ENCODE measurements around the gene MLPH.
A peak's percentile ranks its signal among the peaks of the same experiment; 100 is the strongest.
"Not testable (repeated sequence)": the region's sequence is repeated elsewhere in the genome, so short reads cannot be mapped to it uniquely, and the experiment has no call there.

The MLPH gene

DNA sequence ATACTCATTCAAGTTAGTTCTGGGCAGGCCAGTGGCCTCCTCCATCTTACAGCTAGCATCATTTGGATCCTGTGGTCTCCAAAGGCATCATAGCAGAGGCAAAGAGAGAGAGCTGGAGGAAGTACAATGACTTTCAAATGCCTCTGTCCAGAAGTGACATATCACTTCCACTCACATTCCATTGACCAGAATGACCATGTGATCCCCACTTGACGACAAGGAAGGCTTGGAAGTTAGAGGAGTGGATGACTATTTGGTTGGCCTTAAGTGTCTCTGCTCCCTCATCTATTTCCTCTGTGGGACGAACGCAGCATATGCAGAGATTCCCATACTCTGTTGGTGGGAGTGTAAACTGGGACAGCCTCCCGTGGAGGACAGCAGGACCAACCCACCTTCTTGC lies 27.8 kb upstream of the MLPH start:
- no peak for DNase-seq

DNA sequence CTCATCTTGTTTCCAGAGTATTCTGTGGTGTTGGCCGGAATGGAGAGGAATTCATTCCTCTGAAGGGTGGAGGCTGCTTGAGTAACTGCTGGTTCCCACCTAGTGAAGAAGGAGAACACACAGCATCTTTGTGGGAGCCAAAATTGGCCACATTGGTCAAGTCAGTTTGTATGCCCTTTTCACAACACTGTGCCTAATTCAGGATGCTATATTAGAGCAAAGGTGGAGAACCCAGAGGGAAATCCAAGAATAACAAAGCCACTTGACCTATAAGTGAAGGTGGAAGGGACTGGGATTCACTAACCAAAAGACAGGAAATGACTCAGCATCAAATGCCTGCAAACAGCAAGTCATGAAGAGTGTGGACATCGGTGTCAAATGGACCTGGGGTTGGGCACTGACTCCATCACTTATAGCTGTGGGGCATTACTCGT lies 27.3 kb upstream of the MLPH start:
- no peak for DNase-seq

DNA sequence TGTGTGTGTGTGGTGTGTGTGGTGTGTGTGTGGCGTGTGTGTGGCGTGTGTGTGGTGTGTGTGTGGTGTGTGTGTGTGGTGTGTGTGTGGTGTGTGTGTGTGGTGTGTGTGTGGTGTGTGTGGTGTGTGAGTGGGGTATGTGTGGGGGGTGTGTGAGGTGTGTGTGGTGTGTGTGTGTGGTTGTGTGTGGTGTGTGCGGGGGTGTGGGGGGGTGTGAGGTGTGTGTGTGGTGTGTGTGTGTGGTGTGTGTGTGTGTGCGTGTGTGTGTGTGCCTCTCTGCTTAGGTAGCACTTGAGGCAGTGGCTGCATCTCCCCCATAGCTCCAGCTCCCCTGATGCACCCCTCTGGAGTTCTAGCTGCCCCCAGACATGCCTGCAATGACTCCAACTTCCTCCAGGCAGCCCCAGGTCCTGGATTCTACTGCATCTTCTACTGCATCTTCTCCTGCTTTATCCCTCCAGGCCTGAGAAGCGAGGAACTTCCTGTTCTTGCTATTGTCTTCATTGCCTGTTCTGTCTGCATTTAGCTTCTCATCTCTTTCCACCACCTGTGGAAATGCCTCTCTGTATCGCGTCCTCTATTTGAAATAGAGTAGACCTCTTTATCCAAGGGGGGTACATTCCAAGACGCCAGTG lies 22.2 kb upstream of the MLPH start:
- DNase-seq = no peak

DNA sequence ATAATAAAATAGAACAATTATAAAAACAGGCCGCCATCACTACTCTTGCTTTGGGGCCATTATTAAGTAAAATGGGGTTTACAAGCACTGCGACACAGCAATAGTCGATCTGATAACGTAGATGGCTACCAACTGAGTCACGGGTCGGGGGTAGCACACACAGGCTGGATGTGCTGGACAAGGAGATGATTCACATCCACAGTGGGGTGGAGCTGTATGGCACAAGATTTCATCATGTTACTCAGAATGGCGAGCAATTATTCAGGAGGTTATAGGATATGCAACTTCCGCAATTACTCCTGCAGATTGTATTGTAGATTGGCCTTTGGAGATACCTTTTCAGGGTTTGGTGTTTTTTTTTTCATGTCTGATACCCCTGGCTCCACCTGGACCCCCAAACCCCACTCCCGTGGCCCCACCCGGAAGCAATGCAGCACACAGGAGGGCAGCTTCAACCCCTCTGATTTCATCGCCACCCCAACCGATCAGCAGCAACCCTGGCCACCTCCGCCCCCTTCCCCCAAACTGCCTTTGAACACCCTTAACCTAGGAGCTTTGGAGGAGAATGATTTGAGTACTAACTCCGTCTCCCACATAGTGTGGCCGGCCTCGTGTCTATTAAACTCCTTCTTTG lies 21.4 kb upstream of the MLPH start:
- DNase-seq = peak; percentile 45

DNA sequence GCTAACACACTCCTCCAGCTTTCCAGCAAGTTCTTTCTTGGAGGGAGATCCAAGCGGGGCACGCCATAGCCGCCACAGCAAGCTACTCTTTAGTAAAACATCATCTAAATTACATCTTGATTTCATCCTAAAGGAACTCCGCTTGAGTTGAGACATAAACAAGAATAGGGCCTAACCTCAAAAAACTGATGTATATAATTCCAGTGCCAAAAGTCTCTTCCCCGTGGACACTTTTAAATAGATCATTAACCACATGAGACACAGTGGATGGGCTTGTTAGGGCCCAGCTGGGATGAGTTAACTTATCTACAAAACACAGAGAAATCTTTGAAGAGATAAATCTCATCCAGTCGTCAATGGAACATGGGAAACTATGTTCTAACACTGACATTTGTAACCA lies 20.8 kb upstream of the MLPH start:
- DNase-seq = no peak

DNA sequence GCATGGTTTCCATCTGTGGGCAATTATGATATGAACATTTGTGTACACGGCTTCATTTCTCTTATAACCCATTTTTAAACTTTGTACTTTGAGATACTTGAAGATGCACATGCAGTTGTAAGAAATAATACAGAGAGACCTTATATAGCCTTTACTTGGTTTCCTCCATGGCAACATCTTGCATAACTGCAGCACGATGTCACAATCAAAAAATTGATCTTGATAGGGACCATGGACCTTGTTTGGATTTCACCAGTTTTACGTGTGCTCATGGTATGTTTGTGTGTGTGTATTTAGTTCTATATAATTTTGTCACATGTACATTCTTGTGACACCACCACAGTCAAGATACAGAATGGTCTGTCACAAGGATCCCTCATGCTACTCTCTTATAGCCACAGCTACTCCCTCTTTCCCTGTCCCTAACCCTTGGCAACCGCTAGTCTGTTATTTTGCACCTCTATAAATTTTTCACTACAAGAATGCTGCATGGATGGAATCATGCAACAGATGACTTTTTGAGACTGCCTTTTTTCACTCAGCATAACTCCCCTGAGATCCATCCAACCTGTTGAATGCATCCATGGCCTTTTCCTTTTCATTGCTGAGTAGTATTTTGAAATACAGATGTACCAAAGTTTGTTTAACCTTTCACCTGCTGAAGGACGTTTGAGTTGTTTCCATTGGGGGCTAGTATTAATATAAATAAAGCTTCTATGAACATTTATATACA lies 19.4 kb upstream of the MLPH start:
- no peak for DNase-seq

DNA sequence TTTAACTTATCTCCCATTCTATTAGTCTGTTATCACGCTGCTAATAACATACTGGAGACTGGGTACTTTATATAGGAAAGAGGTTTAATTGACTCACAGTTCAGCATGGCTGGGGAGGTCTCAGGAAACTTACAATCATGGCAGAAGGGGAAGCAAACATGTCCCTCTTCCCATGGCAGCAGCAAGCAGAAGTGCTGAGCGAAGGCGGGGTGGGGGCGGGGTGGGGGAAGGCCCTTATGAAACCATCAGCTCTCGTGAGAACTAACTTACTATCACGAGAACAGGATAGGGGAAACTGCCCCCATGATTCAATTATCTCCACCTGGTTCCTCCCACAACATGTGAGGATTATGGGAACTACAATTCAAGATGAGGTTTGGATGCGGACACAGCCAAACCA lies 17.6 kb upstream of the MLPH start:
- DNase-seq = not testable (repeated sequence)

DNA sequence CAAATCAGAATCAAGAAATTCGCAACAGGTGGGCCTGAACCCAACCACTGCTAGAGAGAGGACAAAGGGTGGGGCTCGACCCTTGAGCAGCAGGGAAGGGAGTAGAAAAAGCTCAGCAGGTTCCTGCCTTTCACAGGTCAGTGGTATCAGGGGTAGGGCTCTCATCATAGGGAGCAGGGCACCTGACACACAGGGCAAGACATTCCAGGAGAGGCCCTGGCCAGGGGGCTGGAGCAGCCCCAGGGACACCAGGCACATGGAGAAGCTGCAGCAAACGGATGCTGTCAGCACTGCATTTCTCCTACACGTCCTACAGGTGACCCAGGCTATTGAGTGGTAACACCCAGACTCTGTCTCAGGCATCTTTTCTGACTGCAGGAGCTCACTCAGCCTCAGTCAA lies 17.2 kb upstream of the MLPH start:
- DNase-seq = no peak

DNA sequence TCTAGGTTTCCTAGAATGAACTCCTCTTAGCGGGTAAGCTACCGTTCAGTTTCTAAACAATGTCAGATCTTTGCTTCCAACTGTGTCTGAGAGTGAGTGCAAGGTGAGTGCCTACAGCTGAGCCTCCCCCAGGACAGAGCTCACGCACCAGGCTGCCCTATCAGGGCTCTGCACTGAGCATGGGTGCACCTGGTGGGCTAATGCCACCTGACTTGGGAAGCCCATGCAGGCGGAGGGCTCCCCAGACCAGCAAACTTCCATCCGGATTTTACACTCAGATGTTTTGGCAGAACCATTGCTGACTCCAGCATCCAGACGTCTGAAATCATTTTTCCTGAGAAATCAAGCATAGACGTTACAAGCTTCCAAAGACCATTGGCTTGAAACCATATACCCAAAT lies 16.1 kb upstream of the MLPH start:
- DNase-seq = no peak

DNA sequence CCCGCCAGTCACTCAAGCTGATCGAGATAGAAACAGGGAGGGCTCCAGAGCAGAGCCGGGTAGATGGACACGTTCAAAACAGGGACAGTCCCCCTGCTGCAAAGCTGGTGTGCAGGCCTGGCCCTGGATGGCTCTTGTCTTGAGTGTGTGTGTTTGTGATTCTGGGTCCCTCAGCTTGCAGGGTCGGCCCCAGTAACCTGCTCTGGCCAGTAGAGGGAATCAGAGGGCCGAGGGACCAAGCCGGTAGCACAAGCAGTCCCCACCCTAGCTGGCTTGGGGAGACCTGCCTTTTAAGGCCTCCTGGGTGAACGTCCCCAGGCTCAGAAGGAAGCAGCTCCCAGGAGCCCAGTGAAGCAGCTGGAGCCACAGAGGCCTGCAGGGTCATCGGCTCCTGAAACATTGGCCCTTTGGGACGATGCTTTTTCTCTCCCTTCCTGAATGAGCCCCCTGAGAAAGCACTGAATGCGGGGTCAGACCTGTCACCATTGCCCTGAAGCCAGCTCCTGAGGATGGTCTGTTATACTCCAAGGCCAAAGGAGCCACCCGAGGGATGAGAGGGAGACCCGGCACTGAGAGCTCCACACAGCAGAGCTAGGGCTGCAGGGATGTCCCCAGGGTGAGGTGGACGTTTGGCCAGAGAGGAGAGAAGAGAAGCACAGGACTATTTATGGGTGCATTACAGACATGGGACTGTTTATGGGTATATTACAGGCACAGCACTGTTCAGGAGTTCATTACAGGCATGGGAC lies 15.4 kb upstream of the MLPH start:
- peak; percentile 57 for DNase-seq

DNA sequence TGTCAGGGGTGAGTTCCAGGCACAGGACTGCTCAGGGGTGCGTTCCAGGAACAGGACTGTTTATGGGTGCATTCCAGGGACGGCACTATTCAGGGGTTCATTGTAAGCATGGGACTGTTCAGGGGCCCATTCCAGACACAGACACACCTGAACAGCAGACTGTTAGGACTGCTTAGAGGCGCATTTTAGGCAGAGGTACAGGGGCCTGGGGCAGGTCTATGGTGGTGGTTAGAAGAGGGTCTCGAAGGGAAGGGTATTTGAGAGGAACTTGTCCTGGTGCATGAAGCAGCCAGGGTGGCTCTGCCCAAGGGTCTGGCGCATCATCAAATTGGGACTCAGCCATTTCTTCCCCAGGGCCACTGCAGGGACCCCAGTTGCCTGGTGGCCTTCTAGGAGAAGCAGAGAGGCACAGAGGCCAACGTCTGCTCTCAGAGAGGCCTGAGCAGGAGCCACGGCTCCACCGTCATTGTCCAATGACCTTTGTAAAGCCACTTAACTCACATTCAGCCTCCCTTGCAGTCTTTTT lies 14.8 kb upstream of the MLPH start:
- DNase-seq = no peak

DNA sequence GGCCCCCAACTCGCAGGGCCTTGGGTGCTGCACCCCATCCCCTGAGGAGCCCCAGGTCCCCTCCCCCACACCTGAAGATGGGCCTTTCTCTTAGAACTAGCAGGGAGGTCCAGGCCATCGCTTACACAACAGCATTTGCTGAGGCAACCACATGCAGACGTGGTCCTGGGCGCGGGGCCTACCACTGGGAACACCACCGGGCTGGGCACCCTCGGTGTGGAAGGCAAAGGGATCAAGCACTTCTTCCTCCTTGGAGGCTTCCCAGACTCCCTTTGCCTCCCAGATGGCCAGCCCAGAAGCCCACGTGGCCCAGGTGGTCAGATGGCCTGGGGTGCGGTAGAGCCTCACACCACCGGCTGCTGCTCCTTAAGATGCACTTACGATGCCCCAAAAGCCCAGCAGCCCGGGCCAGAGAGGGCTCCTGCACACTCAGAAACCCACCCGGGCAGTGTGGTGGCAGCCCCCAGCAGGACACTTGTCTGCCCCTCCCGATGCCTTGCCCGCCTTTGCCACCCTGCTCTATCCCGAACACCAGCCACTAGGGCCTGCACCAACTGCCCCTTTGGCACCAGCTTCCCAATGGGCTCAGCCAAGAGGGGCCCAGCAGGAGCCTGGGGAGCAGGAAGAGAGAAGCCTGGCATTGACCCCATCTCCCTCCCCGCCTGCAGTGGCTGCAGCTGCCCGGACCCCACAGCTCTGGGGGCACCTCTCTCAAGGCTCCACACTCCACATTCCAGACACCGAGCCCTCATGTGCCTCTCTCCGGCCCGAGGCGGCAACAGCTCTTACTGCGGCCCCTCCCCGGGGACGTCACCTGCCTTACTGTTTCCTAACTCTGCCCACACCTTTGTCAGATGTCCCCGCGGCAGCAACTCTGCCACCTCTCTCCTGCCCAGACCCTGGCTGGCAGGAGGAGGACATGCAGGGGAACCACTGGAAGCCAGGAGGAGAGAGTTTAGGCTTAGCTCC lies 13.9 kb upstream of the MLPH start:
- DNase-seq = no peak

DNA sequence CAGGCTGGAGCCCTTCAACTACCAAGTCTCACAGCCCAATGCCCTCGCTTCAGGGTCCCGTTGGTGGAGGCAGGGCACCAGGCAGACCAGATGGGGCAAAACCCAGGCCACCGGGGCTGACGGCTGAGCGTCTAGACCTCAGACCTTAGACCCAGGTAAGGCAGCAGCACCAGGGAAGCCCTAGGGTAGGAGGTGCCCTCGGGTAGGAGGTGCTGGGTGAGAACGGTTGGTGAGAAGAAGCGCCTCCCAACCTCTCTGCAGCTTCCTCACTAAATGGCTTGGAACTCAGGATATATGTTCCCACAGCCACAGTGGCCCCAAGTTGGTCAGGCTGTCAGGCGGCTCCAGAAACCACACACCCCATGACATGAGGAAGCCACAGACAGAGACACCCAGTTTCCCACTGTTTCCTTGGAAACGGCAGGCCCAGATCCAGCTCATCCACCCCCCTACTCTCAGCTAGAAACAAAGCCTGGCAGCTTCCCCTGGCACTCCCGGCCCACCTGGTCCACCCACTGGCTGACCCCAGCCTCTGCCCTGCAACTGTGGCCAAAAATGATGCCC lies 13.1 kb upstream of the MLPH start:
- no peak for DNase-seq

DNA sequence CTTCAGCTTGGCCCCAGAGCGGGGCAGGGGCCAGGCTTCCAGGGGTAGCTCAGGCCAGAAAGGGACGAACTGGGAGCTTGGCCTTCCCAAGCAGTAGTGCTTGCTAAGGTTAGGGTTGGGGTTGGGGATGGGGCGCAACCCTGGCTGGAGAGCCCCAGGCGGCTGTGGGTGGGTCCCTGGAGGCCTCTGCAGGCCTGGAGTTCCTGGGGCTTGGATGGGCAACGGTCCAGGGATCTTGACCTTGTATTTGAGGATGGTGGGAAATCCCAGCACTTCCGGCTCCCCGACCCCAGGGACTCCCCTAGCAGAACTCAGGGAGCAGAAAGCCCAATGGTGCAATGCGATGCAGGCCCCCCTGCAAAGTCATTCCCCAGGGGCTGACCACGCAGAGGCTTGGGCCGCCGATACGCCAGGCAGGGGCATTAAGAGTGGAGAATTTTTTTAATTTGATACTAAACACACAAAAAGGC lies 12.6 kb upstream of the MLPH start:
- no peak for DNase-seq

DNA sequence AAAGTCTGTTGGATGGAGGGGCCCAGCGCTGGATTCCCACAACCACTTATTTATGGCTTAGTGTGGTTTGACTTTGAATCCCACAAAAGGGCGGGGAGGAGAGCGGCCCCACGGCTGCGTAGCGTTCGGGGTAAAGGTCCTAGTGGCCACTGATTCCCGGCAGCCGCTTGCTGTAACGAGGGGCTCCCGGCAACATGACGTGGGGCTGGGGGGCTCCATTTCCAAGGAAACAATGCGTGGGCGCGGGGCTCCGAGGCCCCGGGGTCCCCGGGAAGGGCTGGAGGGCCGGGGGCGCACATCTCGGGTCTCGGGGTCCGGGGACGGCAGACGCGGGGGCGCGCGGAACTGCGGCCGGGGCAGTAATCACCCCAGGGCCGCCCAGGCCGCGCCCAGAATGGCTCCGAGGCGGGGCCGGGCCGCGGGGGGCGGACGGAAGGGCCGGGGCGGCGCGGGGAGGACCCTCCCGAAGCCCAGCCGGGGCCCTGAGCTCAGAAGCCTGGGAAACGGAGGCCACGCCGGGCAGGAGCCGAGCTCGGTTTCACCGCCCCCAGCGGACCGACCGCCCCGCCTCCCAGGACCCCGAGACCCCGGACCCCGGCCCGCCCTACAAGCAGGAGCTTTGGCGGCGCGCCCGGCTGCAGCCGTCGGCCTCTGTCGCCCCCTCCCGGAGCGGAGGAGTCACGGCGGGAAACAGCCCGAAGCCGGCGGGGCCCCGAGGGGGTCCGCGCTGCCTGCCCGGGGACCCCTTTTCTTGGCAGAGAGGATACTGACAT lies 11.9 kb upstream of the MLPH start:
- DNase-seq = peak; percentile 78

DNA sequence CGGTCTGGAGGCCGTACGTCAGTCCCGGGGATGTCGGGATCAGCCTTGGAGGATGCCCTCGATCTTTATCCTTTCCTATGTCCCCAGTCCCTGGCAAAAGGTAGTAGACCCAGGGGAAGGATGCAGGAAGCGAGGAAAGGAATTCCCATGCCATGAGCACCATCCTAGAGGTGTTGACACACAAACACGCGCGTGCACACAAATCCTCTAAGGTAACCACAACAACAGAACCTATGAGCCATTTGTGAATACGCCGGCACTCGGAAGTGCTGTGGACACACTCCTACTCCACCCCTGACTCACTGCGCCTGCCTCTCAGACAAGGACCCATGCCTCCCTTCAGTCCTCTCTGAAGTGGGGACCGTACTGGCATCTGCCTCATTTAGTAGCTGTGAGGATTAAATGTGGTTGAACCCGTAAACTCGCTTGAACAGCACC lies 11.3 kb upstream of the MLPH start:
- DNase-seq = peak; percentile 30

DNA sequence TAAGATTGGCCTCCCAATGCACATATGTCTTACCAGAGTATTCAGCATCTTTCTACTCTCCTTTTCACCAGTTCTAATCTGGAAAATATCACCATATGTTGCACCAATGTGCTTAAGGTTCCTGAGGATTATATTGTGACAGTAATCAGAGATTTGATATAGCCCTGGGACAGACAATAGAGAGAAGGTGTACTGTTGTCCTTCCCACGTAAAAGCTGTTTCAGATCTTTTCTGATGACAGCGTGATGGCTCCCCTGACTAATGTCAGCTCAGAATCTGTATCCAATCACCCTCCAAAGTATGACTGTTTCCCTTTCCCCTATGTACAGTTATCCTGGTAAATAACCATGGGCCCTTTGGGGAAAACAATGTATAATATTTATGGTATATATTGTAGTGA lies 9.0 kb upstream of the MLPH start:
- no peak for DNase-seq

DNA sequence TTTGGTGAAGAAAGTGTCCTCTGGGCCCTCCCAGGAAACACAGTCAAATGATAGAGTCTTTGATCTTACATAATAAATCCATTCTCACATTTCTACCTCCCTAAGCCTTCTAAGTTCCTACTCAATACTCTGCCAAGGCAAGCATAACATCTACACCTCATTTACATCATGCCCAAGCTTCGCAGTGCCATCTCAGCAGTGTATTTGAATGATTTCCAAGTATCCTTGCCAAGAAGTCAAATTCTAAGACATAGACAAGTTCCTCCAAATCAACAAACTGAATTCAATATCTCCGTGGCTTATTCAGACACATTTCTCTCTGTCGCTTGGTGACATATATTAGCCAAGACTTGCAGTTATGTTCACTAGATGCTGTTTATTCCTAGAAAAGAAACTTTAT lies 8.1 kb upstream of the MLPH start:
- DNase-seq = no peak

DNA sequence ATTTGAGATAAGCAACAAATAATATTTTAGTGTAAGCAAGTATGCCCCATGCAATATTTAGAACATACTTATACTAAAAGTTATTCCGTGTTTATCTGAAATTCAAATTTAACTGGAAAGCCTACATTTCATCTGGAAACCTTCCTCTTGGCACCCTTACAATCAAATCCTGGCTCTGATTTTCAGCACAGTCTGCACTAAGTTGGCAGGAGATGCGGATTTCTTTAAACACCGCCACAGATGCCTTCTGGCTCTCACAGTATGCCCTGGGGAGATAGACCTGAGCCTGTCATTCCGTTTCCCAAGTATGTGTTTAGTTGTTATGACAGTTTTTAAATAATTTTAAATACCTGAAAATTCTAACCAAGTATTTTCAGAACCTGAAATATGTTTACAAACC lies 7.3 kb upstream of the MLPH start:
- no peak for DNase-seq

DNA sequence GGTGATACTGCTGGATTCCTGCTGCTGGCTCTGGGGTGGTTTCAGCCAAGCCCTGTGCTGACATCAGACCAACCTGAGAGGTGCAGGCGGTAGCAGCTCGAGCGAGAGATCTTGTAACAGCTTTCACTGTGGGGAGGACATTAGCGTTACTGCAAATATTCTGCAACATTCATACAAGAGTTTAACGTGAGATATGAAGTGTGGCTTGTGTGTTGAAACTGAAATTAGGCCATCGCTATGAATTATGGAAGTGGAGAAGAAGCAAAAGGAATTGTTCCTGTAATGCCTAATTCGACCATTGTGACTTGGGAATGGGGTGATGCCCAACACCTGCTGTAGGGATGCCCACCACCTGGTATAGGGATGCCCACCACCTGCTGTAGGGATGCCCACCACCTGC lies 6.5 kb upstream of the MLPH start:
- DNase-seq = no peak

DNA sequence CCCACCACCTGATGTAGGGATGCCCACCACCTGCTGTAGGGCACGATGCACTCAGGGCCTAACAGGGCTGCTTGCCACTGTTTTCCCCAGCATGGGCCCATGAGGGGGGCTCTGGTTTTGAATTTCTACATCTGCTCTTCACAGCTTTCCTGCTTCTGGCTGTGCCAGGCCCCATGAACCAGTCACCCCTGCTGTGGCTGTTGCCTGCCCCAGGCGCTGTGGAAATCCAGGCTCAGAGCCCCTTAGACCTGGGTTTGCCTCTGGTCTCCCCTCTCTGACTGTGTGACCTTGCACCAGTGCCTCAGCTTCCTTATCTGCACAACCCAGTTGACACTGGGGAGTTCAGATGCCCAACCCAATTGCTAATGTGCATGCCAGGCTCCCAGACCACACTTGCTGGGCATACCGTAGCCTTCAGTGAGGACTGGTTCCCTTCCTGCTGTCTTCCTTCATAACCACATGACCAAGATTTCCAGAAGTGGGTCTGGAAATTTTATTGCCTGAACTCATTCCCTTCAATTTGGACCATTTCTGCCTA lies 6.0 kb upstream of the MLPH start:
- no peak for DNase-seq
